NCI-H2029 (cell line): ENCODE data around the gene MEIOB.
"Not testable (repeated sequence)": the region's sequence is repeated elsewhere in the genome, so short reads cannot be mapped to it uniquely, and the experiment has no call there.

ENCODE experiments used
- DNase-seq: peaks from one replicate; lab custom pipeline; 2025; lab: John Stamatoyannopoulos, UW

MEIOB gene, protein sequence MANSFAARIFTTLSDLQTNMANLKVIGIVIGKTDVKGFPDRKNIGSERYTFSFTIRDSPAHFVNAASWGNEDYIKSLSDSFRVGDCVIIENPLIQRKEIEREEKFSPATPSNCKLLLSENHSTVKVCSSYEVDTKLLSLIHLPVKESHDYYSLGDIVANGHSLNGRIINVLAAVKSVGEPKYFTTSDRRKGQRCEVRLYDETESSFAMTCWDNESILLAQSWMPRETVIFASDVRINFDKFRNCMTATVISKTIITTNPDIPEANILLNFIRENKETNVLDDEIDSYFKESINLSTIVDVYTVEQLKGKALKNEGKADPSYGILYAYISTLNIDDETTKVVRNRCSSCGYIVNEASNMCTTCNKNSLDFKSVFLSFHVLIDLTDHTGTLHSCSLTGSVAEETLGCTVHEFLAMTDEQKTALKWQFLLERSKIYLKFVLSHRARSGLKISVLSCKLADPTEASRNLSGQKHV

DNA sequence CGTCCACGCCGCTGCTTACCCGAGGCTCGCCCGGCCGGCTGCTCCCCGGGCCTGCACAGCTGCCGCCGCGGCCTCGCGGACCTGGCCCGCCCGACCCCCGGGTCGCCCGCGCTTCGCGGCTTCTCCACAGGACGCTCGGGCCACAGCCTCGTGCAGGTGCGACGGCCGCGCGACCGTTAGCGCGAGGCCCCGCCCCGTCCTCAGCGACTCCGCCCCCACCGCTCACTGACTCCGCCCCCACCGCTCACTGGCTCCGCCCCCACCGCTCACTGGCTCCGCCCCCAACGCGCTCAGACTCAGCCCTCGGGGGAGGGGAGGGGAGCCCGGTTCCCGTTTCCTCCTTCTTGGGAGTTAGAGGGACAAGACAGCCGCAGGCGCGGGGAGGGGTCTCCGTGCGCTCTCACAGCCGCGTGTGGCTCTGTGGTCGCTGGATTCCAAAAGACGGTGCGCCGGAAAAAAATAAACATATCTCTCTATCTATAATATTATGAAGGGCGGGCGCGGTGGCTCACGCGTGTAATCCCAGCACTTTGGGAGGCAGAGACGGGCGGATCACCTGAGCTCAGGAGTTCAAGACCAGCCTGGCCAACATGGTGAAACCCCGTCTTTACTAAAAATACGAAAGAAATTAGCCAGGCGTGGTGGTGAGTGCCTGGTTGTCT, at the start of gene MEIOB:
Gene MEIOB (minus strand): TSS at position 191 of the 662 bp plus-strand sequence. CDS start 3,989 bp downstream, outside the sequence.
- no peak for DNase-seq

DNA sequence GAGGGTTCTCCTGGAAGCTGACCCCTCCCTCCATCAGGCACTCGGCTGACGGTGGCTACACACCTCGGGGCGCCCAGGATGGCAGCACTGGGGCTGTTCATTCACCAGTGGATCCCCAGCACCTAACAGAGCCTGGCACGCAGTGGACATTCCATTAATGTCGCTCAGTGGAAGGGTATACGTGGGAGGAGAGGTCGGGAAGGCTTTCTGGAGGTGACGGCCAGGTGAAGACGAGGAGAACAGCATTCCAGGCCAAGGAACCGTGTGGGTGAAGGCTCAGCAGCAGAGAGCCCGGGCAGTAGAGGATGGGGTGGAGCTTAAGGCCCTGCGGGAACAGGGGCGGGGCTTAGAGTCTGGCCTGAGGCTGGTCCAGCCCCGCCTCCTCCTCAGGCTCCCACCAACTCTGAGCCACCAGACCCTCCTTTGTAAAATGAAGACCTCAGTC, 48.8 kb upstream of the MEIOB start:
- peak; percentile 38 for DNase-seq

DNA sequence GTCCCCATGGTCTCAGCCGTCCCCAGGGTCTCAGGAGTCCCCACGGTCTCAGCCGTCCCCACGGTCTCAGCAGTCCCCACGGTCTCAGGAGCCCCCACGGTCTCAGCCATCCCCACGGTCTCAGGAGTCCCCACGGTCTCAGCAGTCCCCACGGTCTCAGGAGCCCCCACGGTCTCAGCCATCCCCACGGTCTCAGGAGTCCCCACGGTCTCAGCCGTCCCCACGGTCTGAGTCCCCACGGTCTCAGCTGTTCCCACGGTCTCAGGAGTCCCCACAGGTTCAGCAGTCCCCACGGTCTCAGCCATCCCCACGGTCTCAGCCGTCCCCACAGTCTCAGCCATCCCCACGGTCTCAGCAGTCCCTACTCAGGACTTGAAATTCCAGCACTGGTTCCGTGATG, 48.2 kb upstream of the MEIOB start:
- not testable (repeated sequence) for DNase-seq

DNA sequence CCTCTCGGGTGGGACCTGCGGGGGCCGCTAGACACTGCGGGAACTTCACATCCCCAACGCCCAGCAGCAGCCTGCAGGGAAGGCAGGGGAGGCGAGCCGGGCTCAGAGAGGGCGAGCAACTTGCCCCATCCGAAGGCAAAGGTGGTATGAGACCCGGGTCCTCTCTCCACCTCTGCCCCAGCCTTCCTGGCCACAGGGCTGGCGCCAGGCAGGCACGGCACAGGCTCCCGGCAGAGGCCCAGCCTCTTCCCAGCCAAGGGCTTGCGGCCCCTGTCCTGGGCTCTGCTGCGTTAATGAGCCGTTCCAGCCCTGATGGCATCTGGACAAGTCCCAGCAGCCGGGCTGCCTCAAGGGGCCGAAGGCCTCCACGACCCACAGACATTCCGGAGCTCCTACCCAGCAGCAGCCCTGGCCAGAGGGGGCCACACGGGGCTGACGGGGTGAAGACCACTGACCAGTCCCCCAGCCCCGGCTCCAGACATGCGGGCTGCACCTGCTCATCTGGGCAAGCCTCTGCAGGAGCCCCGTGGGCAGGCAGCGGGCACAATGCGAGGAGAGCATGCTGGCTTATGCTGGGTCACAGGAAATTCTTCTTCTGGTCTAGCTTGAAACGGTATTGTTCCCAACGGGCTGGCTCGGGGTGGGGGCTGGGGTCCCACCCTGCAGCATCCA, 47.5 kb upstream of the MEIOB start:
- DNase-seq: no peak

DNA sequence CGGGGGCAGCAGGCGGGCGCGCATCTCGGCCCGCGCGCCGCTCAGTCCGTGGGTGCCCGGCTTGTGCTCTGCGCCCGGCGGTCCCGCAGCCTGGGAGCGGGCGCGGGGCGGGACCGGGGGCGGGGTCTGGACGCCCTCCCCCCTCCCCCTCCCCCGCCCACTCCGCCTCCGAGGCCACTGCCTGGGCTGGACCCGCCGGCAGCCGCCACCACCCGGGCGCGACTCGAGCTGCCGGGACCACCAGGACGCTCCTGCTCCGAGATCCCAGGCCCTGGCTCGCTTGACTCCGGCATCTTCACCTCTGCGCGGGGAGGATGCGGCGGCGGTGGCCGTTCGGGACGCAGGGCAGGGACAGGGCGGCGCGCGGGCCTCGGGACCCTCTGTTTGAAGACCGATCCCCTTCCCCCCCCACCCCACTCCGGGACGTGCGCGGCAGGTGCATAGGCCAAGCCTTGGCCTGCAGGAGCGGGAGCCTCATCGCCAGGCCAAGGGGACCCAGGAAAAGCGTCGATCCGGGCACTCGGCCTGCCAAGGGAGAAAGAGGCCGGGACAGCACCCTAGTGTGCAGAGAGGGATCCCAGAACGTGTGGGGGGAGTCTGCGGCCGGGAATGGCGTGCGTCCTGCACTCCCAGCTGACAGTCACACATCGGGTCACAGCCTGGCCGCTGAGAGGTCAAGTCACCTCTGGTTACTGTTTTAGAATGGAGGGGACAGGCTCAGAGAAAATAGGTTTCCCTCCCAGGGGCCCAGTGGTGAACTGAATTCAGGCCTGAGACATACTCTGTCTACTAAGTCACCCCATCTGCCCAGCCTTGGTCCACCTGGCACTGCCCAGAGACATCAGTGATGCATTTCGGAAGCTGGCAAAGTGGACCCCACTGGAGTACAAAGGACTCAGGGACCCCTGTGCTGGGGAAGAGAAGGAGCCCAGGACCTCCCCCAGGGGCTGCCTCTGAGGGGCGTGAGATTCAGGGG, 46.7 kb upstream of the MEIOB start, which contains the start of gene HS3ST6:
Gene HS3ST6 (minus strand): TSS at position 65 of the 976 bp plus-strand sequence. CDS start 92 bp downstream, outside the sequence.
- no peak for DNase-seq

DNA sequence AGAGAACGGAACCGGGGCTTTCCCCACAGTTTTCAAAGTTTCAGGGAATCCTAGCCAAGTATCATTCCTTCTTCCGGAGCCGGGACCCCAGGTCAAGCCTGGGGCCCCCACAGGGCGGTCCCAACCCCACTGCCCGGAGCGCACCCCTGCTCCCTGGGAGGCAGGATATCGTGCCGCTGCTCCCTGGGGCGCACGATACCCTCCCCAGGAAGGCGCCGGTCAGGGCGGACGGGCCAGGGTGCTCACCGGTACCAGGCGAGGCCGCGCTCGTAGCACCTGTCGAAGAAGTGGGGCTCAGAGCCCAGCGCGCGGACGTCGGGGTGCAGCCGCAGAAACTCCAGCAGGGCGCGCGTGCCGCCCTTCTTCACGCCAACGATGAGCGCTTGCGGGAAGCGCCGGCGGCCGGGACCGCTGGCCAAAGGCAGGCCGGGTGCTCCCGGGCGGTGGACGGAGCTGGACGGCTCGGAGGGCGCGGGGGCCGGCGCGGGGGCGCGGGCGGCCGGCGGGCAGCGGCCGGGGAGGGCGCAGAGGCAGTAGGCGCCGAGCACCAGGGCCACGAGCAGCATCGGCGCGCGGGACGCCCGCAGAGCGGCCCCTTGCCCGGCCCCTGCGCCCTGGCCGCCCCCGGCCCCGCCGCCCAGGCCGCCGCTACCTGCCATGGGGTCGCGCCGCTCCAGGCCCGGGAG, 45.8 kb upstream of the MEIOB start:
- no peak for DNase-seq

DNA sequence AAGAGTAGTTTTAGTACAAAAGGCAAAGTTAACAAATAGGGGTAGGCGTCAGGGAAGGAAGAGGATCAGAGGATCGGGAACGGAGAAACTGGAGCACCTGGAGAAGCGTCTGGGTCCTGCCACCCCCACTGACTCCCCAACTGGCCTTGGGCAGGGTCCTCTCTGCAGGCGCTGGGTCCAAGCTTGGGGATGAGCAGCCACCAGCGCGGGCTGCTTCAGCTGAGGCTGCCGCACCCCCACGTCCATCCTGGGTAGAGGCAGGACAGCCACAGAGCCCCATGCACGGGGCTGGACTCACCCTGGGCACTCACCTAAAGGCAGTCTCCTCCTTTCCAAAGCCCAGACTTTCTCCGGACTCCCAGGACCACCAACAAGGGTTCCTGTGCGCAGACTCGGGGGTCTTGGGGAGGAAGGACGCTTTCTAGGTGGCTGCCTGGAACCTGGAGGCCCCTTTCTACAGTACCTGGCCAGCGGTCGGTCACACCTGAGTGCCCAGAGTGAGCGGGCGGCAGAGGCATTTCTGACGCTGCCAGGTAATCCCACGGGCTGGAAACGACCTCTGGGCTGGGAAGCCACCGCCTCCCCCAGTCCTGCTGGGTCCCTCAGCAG, 45.2 kb upstream of the MEIOB start:
- no peak for DNase-seq

DNA sequence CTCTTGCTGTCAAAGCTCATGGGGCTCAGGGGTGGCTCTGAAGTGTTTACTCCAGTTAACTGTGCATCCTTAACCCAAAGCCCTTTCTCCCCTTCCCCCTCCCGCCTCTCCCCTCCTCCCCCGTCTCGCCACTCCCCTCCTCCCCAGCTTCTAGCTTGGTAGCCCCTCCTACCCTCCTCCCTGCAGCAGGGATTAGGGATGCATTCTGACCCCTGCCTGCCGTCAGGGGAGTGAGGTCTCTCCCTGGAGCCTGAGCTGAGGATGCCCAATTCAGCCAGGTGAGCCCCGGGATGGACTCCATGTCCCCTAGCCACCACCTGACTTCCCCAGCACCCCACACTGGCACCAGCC, 44.7 kb upstream of the MEIOB start:
- no peak for DNase-seq

DNA sequence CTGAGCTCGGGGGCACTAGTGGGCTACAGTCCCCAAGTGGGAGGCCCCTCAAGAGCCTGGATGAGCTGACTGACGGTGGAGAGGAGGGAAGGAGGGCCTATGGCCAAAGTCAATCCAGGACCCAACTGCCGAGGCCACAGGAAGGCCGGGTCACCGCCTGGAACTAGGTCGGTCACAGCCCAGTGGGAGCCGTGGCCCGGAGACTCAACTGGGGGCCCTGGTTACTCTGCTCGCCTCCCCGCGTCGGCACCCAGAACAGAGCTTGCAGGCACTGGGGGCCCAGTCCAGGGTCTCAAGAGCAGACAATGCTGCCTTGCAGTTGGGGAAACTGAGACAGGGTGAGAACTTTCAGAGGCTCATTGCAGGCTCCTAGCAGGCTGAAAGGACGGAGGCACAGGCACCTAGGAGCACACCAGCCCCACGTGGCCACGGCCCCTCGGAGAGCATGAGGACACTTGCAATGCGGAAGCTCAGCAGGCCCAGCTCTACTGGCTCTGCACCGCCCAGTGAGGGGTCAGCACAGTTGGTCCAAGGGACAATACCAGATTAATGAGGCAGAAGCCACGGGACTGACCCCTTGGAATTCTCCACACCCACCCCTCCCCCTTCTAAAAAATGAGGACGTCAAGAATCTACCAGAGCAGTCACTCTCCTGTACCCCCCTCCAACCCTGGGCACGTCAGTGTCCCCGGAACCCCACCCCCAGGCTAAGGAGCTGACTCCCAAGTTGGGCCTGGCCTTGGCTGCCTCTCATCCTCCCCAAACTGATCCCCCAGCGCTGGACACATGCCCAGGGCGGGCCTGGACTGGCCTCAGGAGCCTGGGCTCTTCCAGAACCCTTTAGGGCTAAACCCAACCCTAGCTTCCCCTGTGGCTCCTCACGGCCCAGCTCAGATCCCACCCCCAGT, 44.0 kb upstream of the MEIOB start:
- DNase-seq: no peak

DNA sequence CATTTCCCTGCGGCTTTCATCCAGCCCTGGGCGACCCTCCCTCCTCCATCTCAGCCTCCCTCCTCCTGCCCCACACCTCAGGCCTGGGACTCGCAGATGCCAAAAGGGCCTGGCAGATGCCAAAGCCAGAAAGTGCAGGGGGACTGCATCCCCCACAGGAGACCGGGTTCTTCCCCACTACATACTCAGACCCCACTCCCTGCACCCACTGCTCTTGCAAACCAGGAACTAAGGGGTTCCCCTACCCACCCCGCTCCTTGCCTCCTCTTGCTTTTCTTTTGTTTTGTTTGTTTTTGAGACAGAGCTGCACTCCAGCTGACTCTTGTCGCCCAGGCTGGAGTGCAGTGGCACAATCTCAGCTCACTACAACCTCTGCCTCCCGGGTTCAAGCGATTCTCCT, 43.0 kb upstream of the MEIOB start:
- DNase-seq: no peak

DNA sequence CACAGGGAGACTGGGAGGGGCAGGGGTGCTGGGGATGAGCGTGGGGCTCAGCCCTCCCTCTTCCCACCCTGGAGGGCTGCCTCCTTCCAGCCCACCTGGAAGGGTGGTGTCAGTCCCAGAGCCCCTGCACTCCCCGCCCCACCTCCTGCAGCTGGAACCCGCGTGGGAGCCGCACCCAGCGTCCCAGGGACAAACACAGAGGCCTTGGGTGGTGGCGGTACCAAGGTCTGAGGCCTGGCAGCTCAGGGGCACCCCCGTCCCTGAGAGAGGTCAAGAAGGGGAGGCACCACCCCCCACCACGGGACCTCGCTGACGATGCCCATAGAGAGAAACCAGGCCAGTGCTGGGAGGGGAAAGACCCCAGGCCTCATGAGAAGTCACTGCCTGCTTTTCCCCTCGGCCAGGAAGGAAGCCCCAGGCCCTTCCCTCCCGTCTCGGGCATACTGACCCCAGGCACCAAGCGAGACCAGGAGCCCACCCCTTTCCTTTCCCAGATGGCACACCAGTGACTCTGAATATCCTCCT, 42.2 kb upstream of the MEIOB start:
- no peak for DNase-seq

DNA sequence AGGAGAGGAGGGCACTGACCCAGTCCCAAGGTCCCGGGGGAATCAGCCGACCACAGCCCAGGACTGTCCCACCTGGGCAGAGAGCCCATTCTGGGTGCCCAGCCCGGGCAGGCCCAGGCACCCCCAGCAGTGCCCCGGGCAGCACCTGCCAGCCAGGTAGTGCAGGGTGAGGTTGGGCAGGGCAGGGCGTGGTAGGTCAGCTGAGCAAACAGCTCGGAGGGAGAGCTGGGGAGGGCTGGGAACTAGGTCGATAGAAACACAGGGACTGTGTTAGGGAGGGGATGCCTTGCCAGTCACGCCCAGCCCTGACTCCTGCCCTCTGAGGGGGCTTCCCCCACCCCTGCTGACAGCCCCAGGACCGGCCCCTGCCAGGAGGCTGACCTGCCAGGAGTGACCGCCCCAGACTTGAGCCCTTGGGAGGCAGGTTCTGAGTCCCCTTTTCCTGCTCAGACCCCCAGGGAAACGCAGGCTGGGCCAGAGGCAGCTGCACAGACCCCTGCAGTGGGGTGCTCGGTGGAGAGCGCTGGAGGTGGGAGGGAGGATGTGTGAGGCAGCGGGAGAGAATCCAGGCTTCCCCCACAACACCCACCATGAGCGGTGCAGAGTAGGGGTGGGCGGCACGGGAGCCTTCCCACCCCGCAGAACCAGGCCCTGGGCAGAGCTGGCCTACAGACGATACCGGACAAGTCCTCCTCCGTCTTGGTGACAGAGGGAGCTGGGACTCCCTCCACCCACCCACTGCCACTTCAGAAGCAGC, 41.5 kb upstream of the MEIOB start:
- DNase-seq: peak; percentile 51

DNA sequence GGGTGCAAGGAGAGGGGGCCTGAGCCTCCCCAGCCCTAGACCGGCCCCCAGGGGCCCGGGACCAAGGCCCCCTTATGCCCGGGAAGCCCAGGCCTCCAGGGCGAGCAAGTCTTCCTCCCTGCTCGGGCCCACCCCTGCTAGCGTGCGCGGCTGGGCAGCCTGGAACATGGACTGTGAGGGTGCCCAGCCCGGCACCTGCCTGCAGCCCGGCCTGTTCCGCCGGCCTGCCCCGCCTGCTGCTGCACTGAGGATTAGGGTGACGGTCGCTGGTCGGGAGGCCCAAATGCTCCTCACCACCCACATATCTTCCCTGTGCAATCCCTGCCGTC, 40.2 kb upstream of the MEIOB start:
- no peak for DNase-seq

DNA sequence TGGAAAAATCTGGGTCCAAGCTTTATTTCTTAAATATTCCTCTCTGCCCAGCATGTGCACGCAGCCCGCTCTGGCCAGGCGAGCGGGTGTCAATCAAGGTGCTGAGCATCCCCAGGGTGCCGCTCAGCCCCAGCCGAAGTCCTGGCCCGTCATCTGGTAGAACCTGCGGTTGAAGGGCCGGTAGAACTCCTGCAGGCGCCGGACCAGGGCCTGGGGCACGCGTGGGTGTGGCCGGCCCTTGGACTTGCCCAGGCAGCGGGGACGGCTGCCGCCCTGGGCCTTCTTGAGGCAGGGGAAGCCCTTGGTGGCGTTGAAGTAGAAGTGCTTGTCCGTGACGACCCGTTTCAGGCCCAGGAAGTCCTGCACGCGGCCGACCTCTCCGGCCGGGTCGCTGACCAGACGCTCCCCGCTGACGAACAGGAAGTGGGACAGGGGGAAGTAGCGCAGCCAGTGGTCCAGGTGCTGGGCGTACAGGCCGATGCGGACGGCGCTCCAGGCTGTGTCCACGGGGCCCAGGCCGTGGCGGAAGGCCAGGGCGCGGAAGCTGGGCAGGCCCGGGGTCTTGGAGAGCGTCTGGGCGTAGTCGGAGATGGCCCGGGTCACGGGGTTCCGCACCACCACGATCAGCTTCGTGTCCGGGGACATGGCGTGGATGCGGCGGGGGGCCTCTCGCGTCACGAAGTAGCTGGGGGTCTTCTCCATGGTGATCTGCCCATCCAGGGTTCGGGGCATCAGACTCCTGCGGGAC, 39.7 kb upstream of the MEIOB start:
- no peak for DNase-seq

DNA sequence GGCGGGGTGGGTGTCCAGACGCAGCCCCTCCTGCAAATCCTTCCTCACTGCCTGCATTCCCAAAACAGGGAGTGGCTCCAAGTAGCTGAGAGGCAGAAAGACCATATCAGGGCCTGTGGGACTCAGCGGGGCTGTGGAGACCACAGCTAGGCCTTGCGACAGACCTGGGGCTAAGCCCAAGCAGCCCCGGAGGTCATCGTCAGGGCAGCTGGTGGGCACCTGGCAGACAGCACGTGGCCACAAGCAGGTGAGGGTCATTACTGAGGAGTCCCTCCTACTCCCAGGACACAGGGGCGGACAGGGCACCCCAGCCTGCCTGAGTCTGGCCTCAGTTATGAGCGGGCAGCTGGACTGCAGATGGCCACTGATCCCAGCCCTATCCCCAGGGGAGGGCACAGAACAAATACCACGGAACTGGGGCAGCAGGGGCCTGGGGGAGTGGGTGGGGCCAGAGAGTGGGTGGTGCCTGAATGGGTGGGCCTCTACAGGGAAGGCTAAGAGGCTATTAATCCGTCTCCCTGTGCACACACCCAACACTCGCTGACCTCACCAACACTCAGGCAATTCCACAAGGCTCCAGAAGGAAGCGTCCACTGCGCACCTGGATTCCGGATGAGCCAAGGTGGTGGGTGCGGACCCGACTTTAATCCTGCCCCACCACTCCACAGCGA, 37.7 kb upstream of the MEIOB start:
- no peak for DNase-seq

DNA sequence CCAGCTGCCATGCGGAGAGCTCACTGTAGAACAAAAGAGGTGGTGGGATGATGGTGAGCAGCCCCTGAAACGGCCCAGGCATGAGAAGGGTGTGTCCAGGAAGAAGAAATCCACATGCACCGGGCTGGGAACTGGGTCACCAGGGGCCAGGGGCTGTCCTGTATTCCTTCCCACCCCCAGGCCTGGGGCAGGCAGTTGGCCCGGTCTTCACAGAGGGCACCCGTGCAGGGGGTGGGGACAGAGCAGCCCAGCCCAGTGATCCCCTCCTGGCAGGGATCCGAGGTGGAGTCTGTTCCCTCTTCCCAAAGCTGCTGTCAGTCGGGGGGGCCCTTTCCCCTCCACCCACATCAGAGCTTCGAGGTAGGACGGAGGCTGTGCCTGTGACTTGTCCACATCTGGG, 37.0 kb upstream of the MEIOB start:
- DNase-seq: no peak

DNA sequence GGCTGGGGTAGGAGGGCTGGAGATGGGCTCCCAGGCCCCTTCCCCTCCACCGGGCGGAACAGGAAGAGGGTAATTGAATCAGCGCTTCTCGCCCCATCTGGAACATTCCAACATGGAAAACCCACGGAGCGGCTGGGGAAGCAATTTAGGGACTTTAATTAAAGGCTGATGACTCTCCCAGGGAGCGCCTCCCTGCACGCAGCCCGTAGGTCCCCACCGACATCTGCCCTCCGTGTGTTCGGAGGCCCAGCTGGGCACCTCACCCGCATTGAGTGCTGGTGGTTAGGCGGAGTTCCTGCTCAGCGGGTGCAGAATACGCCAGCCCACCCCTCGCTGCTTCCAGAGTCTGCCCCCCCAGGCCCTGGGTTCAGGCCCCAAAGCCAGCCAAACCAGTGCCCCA, 36.2 kb upstream of the MEIOB start:
- DNase-seq: no peak
